Hepatocyte (in vitro differentiated cells): ENCODE data around the gene ATP8B3. TPM values are rescaled to one million over a fixed set of nuclear protein-coding genes. Genes with fewer than 3 reads are reported as not detected.
"Not testable (repeated sequence)": the region's sequence is repeated elsewhere in the genome, so short reads cannot be mapped to it uniquely, and the experiment has no call there.

Experiments used
- DNase-seq: peaks from one replicate; pipeline ENCODE4 v3.0.0-alpha.2; 2016; ENCODE audit warnings: low spot score
- H2AFZ ChIP-seq: fragments of 200-600 bp; sonication (generic); 2 replicates; pipeline ENCODE4 v1.6.0; 2016; ENCODE audit warnings: antibody characterized with exemption, mild to moderate bottlenecking
- H3K27ac ChIP-seq: fragments of 200-600 bp; sonication (generic); 2 replicates; pipeline ENCODE4 v1.5.1; 2016; ENCODE audit warnings: mild to moderate bottlenecking
- H3K27me3 ChIP-seq: fragments of 200-600 bp; sonication (generic); 2 replicates; pipeline ENCODE4 v1.6.1; 2016
- H3K36me3 ChIP-seq: fragments of 200-600 bp; sonication (generic); replicated peaks from 2 replicates; pipeline ENCODE4 v1.5.1; 2016; ENCODE audit warnings: low read depth; ENCODE audit not compliant: insufficient read depth
- H3K4me1 ChIP-seq: fragments of 200-600 bp; sonication (generic); 2 replicates; pipeline ENCODE4 v1.5.1; 2016; ENCODE audit warnings: mild to moderate bottlenecking, moderate library complexity; ENCODE audit not compliant: insufficient read depth
- H3K4me2 ChIP-seq: fragments of 200-600 bp; sonication (generic); 2 replicates; pipeline ENCODE4 v1.6.0; 2016
- H3K4me3 ChIP-seq: fragments of 200-600 bp; sonication (generic); 2 replicates; pipeline ENCODE4 v1.5.1; 2016; ENCODE audit warnings: mild to moderate bottlenecking
- H3K79me2 ChIP-seq: fragments of 200-600 bp; sonication (generic); 2 replicates; pipeline ENCODE4 v1.6.0; 2017; ENCODE audit warnings: mild to moderate bottlenecking
- H3K9me2 ChIP-seq: fragments of 200-600 bp; sonication (generic); replicated peaks from 2 replicates; pipeline ENCODE4 v1.6.0; 2017; ENCODE audit warnings: mild to moderate bottlenecking; ENCODE audit not compliant: insufficient read depth
- H3K9me3 ChIP-seq: fragments of 200-600 bp; sonication (generic); 2 replicates; pipeline ENCODE4 v1.5.1; 2016; ENCODE audit warnings: low read depth, mild to moderate bottlenecking
- H4K20me1 ChIP-seq: fragments of 200-600 bp; sonication (generic); 2 replicates; pipeline ENCODE4 v1.6.0; 2016; ENCODE audit warnings: mild to moderate bottlenecking; ENCODE audit not compliant: insufficient read depth, poor library complexity, severe bottlenecking
- CTCF ChIP-seq: fragments of 200-600 bp; sonication (generic); IDR thresholded peaks from 2 replicates; pipeline ENCODE4 v1.5.1; 2016; ENCODE audit warnings: antibody characterized with exemption, mild to moderate bottlenecking; ENCODE audit not compliant: poor library complexity
- EZH2 ChIP-seq: fragments of 200-600 bp; sonication (generic); IDR thresholded peaks from 2 replicates; pipeline ENCODE4 v1.6.1; 2016; ENCODE audit warnings: antibody characterized with exemption, mild to moderate bottlenecking, borderline replicate concordance
- EZH2phosphoT487 ChIP-seq: fragments of 200-600 bp; sonication (generic); IDR thresholded peaks from one replicate; pipeline ENCODE4 v1.6.1; 2018; ENCODE audit warnings: antibody characterized with exemption, mild to moderate bottlenecking, low read depth, moderate library complexity; ENCODE audit not compliant: unreplicated experiment, severe bottlenecking
- WGBS: methylation state at CpG from one replicate; pipeline ENCODE4 v1.1.6; 2016; ENCODE audit warnings: low lambda C conversion rate; ENCODE audit errors: missing lambda C conversion rate; 5-methylcytosine and 5-hydroxymethylcytosine counted together
- polyA plus RNA-seq: library from polyadenylated mRNA; unstranded; fragments of >200 nt; fragmentation: Nextera tagmentation; extraction: Ambion mirVana; gene quantifications from 2 replicates; pipeline ENCODE4 v1.2.1, GENCODE V29; 2016
- total RNA-seq: library from RNA; depleted of rRNA; stranded (reverse); fragments of >200 nt; gene quantifications from 2 replicates; pipeline ENCODE4 v1.2.3, GENCODE V29; 2014

The ATP8B3 gene
- total and polyA plus RNA-seq, 2 experiments from 2014 or later: 1.7 to 2.4 TPM

DNA sequence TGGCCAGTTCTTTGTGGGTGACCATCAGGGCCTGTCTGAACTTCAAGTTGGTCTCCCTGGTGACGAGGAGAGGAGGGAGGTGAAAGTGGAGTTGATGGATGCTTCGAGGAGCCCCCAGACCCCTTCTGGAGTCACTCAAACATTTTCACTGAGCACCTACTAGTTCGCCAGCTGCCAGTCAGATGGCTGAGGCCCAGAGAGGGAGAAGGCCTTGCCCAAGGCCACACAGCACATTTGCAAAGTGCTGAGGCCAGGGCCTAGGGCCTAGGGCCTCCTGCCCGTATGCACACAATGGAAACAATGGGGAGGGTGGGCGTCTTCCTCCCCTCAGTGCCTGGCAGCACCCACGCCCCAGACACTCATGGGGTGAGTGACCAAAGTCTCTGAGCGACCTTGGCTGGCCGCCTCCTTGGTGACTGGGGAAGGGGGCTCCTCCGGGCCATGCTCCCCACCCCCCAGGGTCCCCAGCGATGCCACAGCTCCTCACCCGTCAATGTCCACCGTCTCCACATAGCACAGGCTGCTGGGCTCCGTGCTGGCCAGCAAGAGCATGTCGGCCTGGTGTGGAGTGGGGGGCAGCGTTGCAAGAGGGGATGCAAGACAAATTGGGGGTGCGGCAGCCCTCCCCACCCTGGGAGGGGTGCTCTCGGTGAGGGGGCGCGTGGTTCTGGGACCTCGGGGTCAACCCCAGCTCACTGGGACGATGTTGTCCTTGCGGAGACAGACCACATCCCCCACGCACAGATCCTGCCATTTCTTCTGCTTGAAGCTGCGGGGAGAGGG is 6.5 kb downstream of the ATP8B3 start:
- DNase-seq: no peak

GRCh38 chr19:1804858-1805257 is 7.2 kb downstream of the ATP8B3 start:
- Histone ChIP-seq H3K4me3 (no peak overlapping the region), H2AFZ (no peak overlapping the region)

More for the DNA sequence above, 6.5 kb downstream of the ATP8B3 start:
- no peak overlapping the region for H3K4me3 ChIP-seq
- no peaks in the 10 kb centered on the region for H3K79me2 ChIP-seq
- 93% methylated on average over 19 of the region's 24 CpGs for WGBS
- TF ChIP-seq EZH2 (no peak), EZH2phosphoT487 (no peak), CTCF (no peak)
- H2AFZ ChIP-seq: no peak overlapping the region
- no peaks in the 10 kb centered on the region for H3K4me1 ChIP-seq
- no peaks in the 10 kb centered on the region for H4K20me1 ChIP-seq
- H3K4me2 ChIP-seq: no peak overlapping the region
- no peak overlapping the region for H3K27ac ChIP-seq
- H3K9me2 ChIP-seq: no peaks in the 10 kb centered on the region
- no peaks in the 10 kb centered on the region for H3K9me3 ChIP-seq
- H3K36me3 ChIP-seq: no peaks in the 10 kb centered on the region
- H3K27me3 ChIP-seq: no peaks in the 10 kb centered on the region

DNA sequence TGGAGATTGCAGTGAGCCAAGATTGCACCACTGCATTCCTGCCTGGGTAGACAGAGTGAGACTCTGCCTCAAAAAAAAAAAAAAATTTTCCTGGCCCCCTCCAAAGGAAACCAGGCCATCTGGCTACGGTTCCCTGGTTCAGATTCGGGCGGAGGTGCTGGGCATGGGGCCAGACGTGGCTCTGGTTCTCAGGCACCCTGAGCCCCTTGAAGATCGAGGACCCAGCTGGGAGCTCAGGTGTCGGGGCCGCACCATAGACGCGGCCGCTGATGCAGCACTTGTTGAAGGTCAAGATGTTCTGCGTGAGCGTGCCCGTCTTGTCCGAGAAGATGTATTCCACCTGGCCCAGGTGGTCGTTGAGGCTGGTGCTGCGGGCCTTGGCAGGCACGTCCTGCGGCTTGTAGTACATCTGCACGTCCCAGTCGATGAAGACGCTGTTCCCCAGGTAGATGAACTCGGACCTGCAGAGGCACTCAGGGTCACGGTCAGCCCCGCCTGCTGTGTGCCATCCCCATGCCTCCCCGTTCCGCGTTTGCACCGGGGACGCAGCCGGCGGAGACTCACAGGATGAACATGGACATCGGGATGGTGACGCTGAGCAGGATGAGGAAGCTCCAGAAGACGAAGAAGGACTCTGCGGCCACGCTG is 12.3 kb downstream of the ATP8B3 start:
- Histone ChIP-seq H3K79me2 (no peaks in the 10 kb centered on the region), H3K9me3 (no peaks in the 10 kb centered on the region), H4K20me1 (no peaks in the 10 kb centered on the region), H3K4me1 (no peaks in the 10 kb centered on the region), H3K27ac (no peak overlapping the region), H2AFZ (no peak overlapping the region), H3K36me3 (no peaks in the 10 kb centered on the region), H3K9me2 (no peaks in the 10 kb centered on the region), H3K4me2 (no peak overlapping the region), H3K27me3 (no peaks in the 10 kb centered on the region), H3K4me3 (no peak overlapping the region)
- no peak for DNase-seq
- 94% methylated on average over 36 of the region's 36 CpGs for WGBS
- TF ChIP-seq EZH2phosphoT487 (no peak), CTCF (no peak), EZH2 (no peak)

More at GRCh38 chr19:1804858-1805257, 7.2 kb downstream of the ATP8B3 start:
- 90% methylated on average over 6 of the region's 6 CpGs for WGBS
- no peak for DNase-seq
- H3K9me2 ChIP-seq: no peaks in the 10 kb centered on the region
- H3K79me2 ChIP-seq: no peaks in the 10 kb centered on the region
- no peak overlapping the region for H3K4me2 ChIP-seq
- no peaks in the 10 kb centered on the region for H3K9me3 ChIP-seq
- no peaks in the 10 kb centered on the region for H4K20me1 ChIP-seq
- no peaks in the 10 kb centered on the region for H3K27me3 ChIP-seq
- TF ChIP-seq EZH2phosphoT487: no peak
- TF ChIP-seq EZH2: no peak
- no peak for TF ChIP-seq CTCF
- H3K4me1 ChIP-seq: no peaks in the 10 kb centered on the region
- H3K27ac ChIP-seq: no peak overlapping the region
- no peaks in the 10 kb centered on the region for H3K36me3 ChIP-seq

- H3K36me3 ChIP-seq, H3K9me2 ChIP-seq, H3K9me3 ChIP-seq, H3K27ac ChIP-seq, H3K79me2 ChIP-seq, H3K4me2 ChIP-seq, H4K20me1 ChIP-seq, H2AFZ ChIP-seq, H3K4me3 ChIP-seq, H3K4me1 ChIP-seq, DNase-seq, H3K27me3 ChIP-seq: not testable (repeated sequence)
- WGBS: 92% methylated on average over 7 of the region's 7 CpGs
These were observed 14.8 kb downstream of the ATP8B3 start for GRCh38 chr19:1797313-1797712.
